K562 (cell line): Measurements from ENCODE around the gene BTBD10. TPM values are rescaled to one million over a fixed set of nuclear protein-coding genes. Genes with fewer than 3 reads are reported as not detected.

Experiments used
- FIP1L1 ChIP-seq: fragments of 200-400 bp; formaldehyde crosslinking; IDR thresholded peaks from 2 replicates; pipeline ENCODE4 v1.6.1; 2018; ENCODE audit warnings: mild to moderate bottlenecking, low read depth, low read length; ENCODE audit not compliant: poor library complexity, severe bottlenecking
- JUNB ChIP-seq: fragments of 450-650 bp; formaldehyde crosslinking; conservative IDR thresholded peaks from 2 replicates; pipeline ENCODE4 v1.4.0; 2020; ENCODE audit warnings: mild to moderate bottlenecking
- KLF10 ChIP-seq: fragments of 250-450 bp; sonication (Bioruptor Pico); IDR thresholded peaks from 2 replicates; pipeline ENCODE4 v1.6.1; 2021; ENCODE audit warnings: matching md5 sums
- NFIX ChIP-seq: fragments of 250-450 bp; sonication (Bioruptor Pico); IDR thresholded peaks from 2 replicates; pipeline ENCODE4 v1.4.0; 2020; ENCODE audit warnings: low read depth, mild to moderate bottlenecking, moderate library complexity
- NR3C1 ChIP-seq: sonication (generic); formaldehyde crosslinking; IDR thresholded peaks from 2 replicates; pipeline ENCODE4 v1.8.1; 2022; ENCODE audit warnings: missing genetic modification reagents
- RBM39 ChIP-seq: fragments of 200-400 bp; formaldehyde crosslinking; optimal IDR thresholded peaks from 2 replicates; pipeline ENCODE3; 2018; ENCODE audit warnings: low read depth, low read length
- RREB1 ChIP-seq: fragments of 250-450 bp; sonication (Bioruptor Pico); IDR thresholded peaks from 2 replicates; pipeline ENCODE4 v1.4.0; 2020
- TEAD2 ChIP-seq: fragments of 450-650 bp; IDR thresholded peaks from 2 replicates; pipeline ENCODE4 v1.6.1; 2016; ENCODE audit warnings: missing genetic modification characterization, control low read depth, missing compliant biosample characterization
- ZNF79 ChIP-seq: fragments of 250-450 bp; sonication (Bioruptor Pico); IDR thresholded peaks from 2 replicates; pipeline ENCODE4 v1.4.0; 2020; ENCODE audit warnings: low read depth, mild to moderate bottlenecking, moderate library complexity
- polyA plus RNA-seq, 8 experiments: library from polyadenylated mRNA; depleted of rRNA in 4 of 8; stranded (reverse) in 5 of 8; unstranded in 3 of 8; fragments of >200 nt; fragmentation: Nextera tagmentation in 2 of 8; fragmentation: Illumina TruSeq in 1 of 8; extraction: Ambion mirVana in 2 of 8; extraction: Trizol in 1 of 8; gene quantifications; 2 replicates each; pipeline versions ENCODE4 v1.2.1 to v1.2.3, GENCODE V29; 2011 to 2014; ENCODE audit warnings: inconsistent platforms in 1 of 8, missing spikeins in 1 of 8
- total RNA-seq, 7 experiments: library from RNA; depleted of rRNA in 6 of 7; stranded (reverse); fragments of >200 nt in 6 of 7; fragmentation: Illumina TruSeq in 2 of 7; extraction: Trizol in 2 of 7; gene quantifications; 2 replicates each; pipeline versions ENCODE4 v1.2.1 to v1.2.3, GENCODE V29; 2011 to 2021; ENCODE audit warnings: low replicate concordance in 1 of 7

The BTBD10 gene
- total and polyA plus RNA-seq, 9 of the 15 experiments (the other 6 are each of a cell fraction or from before 2014, with no cell fraction given): 11.6 to 22.8 (median 16.3) TPM

GRCh38 chr11:13461291-13461690 lies 1.7 kb downstream of the BTBD10 start (continued):
- TF ChIP-seq RREB1 (CRISPR knock-in tag) (no peak), ZNF79 (CRISPR knock-in tag) (no peak), NR3C1 (CRISPR knock-in tag) (no peak), JUNB (CRISPR knock-in tag) (no peak), FIP1L1 (no peak), KLF10 (CRISPR knock-in tag) (no peak), TEAD2 (no peak), NFIX (CRISPR knock-in tag) (no peak), RBM39 (no peak)
